IPS DF 6.9 (cell line): ENCODE data around the gene NABP1.

Experiments
- DNase-seq: peaks from one replicate; pipeline ENCODE4 v3.0.0-alpha.2; 2013; ENCODE audit warnings: low read depth, low spot score
- H3K27ac ChIP-seq: one replicate; pipeline ENCODE4 v1.5.1; 2013; ENCODE audit warnings: low read length, control low read depth
- H3K27me3 ChIP-seq: 2 replicates; pipeline ENCODE4 v1.6.1; 2013; ENCODE audit warnings: mild to moderate bottlenecking, low read length; ENCODE audit not compliant: control insufficient read depth, insufficient read depth
- H3K36me3 ChIP-seq: 2 replicates; pipeline ENCODE4 v1.6.1; 2013; ENCODE audit warnings: low read length; ENCODE audit not compliant: control insufficient read depth, insufficient read depth
- H3K4me1 ChIP-seq: 2 replicates; pipeline ENCODE4 v1.6.1; 2013; ENCODE audit warnings: low read length; ENCODE audit not compliant: control insufficient read depth, insufficient read depth
- H3K4me3 ChIP-seq: 2 replicates; pipeline ENCODE4 v1.5.1; 2013; ENCODE audit warnings: mild to moderate bottlenecking, low read length
- H3K9me3 ChIP-seq: 2 replicates; pipeline ENCODE4 v1.6.1; 2013; ENCODE audit warnings: low read length, inconsistent platforms; ENCODE audit not compliant: control insufficient read depth, insufficient read depth
- WGBS: extraction: QIAGEN DNeasy Blood & Tissue Kit; methylation state at CpG from one replicate; pipeline ENCODE4 v1.1.7; 2013; ENCODE audit warnings: mixed read lengths, missing lambda C conversion rate; ENCODE audit not compliant: insufficient read length, insufficient coverage; 5-methylcytosine and 5-hydroxymethylcytosine counted together

Gene NABP1

DNA sequence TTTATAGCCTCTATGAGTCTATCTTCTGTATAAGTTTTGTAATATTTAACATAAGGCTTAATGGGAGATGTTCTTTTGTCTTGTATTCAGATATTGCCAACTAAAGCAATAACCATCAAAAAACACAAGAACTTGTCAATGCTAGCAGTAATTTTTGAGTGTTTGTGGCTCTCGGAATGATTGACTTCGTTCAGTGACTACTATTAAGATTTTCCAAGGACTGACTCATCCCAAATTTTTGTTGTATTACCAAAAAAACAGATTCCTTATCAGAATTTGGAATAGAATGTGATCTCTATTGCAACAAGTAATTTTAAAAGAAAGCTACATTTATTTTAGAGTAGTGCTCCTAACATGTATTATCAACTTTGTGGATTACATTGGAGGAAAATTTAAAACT, 8.1 kb downstream of the NABP1 start:
- Histone ChIP-seq H3K9me3 (no peaks in the 10 kb centered on the region), H3K4me3 (no peak overlapping the region), H3K36me3 (no peaks in the 10 kb centered on the region), H3K4me1 (no peaks in the 10 kb centered on the region), H3K27ac (no peak overlapping the region), H3K27me3 (no peaks in the 10 kb centered on the region)
- WGBS: no CpG with 5 or more reads among the region's 2 CpGs
- DNase-seq: no peak

DNA sequence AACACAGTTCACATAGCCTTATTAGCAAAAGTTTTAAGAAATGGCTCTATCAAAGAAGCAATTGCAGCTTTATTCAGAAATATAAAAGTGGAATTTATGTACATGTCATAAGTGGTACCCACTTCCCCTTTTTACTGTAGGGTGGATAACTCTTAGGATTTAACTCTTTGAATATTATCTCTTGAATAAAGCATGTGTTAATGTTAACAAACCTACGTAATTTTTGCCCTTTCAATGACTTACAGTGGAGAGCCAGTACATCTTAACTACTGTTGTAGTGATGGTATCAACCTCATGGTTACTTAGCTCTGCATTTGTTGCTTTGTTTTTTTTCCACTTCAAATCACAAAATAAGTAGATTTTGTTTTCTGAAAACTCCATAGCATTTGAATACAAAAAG, 8.8 kb downstream of the NABP1 start:
- no peaks in the 10 kb centered on the region for H3K27me3 ChIP-seq
- no peaks in the 10 kb centered on the region for H3K9me3 ChIP-seq
- WGBS: no CpG with 5 or more reads among the region's 1 CpG
- H3K27ac ChIP-seq: no peak overlapping the region
- no peaks in the 10 kb centered on the region for H3K36me3 ChIP-seq
- no peaks in the 10 kb centered on the region for H3K4me1 ChIP-seq
- no peak for DNase-seq
- no peak overlapping the region for H3K4me3 ChIP-seq

DNA sequence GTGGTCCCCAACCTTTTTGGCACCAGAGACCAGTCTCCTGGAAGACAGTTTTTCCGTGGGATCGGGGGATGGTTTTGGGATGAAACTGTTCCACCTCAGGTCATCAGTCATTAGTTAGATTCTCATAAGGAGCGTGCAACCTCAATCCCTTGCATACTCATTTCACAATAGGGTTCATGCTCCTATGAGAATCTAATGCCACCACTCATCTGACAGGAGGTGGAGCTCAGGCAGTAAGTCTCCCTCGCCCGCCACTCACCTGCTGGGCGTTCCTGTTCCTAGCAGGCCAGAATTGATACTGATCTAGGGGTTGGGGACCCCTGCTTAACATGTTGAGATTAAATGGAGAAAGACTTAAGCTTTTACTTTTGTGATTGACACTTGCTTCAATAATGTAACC, 9.9 kb downstream of the NABP1 start:
- WGBS: no CpG with 5 or more reads among the region's 6 CpGs
- H3K27ac ChIP-seq: no peak overlapping the region
- no peaks in the 10 kb centered on the region for H3K4me1 ChIP-seq
- H3K9me3 ChIP-seq: no peaks in the 10 kb centered on the region
- no peak overlapping the region for H3K4me3 ChIP-seq
- H3K36me3 ChIP-seq: no peaks in the 10 kb centered on the region
- DNase-seq: no peak
- H3K27me3 ChIP-seq: no peaks in the 10 kb centered on the region

DNA sequence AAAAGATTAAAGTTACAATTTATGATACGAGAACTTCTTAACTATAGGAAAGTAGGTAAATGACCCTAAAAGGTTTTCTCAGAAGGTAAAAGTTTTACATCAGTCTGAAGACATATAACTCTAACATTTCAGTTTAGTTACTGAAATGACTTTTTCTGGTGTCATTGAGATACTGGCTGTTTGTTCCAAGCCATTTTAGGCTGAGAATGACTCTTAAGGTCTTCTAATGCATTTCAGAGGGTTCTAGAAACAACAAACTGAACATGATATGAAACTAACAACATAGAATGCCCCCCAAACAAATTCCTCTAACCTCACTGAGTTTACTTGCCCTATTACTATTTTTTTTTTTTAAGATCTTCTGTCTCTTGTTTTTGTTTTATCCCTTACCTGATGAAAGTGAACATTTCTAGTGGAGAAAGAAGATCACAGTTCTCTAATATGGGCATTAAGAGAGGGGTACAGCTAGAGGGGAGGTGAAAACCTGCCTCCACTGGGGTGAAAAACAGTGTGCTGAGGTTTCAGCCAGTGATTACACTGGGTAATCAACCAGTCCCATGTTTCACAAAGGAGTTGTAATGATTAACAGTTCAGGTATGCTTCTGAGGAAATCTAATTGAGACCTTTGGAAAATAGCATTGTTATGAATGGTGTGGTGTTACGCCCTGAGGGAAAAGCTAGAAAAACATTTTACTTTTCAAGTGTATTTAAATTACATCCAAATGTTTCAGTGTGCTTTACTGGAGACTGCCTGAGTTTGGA, 11.2 kb downstream of the NABP1 start:
- Histone ChIP-seq H3K27ac (no peak overlapping the region), H3K36me3 (no peaks in the 10 kb centered on the region), H3K4me1 (no peaks in the 10 kb centered on the region), H3K4me3 (no peak overlapping the region), H3K9me3 (no peaks in the 10 kb centered on the region), H3K27me3 (no peaks in the 10 kb centered on the region)
- 100% methylated on average over 1 of the region's 2 CpGs for WGBS
- DNase-seq: no peak

DNA sequence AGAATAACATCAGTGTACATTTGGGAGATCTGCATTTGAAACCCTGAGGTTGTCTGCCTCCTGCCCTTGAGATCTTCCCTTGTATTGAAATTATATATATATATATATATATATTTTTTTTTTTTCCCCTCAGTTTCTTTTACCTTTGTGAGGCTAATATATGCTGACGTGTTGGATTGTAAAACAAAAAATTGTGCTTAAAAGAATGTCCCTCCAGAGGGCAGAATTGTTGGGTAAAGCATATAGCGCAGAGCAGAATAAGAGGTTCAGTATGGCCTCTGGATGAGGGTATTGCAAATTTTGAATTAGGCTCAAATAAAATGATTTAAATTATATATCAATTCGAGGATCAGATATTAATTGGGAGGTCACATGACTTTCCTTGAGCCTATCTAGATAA, 12.4 kb downstream of the NABP1 start:
- H3K27me3 ChIP-seq: no peaks in the 10 kb centered on the region
- H3K36me3 ChIP-seq: no peaks in the 10 kb centered on the region
- H3K9me3 ChIP-seq: no peaks in the 10 kb centered on the region
- no CpG with 5 or more reads among the region's 3 CpGs for WGBS
- no peak overlapping the region for H3K4me3 ChIP-seq
- H3K27ac ChIP-seq: no peak overlapping the region
- no peaks in the 10 kb centered on the region for H3K4me1 ChIP-seq
- DNase-seq: no peak

DNA sequence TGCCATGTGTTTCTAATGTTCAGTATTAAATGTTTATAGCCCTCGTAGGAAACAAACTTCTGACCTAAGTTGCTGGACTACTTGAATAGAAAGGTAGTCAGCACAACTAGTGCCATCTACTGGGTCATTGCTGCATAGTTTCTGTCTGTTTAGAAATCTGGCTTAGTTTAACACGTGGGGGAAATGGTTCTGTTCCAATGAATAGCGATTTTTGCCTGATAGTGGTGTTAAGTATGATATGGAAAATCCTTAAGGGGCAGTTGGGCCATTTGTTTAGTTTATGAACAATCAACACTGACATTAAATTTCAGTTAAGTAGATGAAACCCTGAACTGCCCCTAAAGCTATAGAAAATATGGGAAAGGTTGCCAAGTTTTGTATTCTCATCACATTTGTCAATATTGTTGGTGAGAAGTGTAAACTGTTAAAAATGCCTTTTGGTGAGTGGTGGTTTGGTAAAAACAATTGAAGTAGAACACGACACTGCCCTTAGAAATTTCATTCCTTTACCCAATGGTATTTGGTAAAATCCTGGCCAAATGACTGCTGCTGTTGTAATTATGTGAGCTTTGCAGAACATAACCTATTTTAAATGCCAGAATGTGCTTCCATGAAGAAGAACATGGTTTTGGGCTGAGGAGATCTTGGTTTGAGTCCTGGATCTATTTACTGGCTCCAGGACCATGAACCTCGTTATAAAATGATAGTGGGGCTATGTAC, 13.2 kb downstream of the NABP1 start:
- H3K27me3 ChIP-seq: no peaks in the 10 kb centered on the region
- H3K9me3 ChIP-seq: no peaks in the 10 kb centered on the region
- no peak overlapping the region for H3K27ac ChIP-seq
- no peaks in the 10 kb centered on the region for H3K4me1 ChIP-seq
- WGBS: no CpG with 5 or more reads among the region's 5 CpGs
- H3K4me3 ChIP-seq: no peak overlapping the region
- peak; percentile 63 for DNase-seq
- H3K36me3 ChIP-seq: no peaks in the 10 kb centered on the region

DNA sequence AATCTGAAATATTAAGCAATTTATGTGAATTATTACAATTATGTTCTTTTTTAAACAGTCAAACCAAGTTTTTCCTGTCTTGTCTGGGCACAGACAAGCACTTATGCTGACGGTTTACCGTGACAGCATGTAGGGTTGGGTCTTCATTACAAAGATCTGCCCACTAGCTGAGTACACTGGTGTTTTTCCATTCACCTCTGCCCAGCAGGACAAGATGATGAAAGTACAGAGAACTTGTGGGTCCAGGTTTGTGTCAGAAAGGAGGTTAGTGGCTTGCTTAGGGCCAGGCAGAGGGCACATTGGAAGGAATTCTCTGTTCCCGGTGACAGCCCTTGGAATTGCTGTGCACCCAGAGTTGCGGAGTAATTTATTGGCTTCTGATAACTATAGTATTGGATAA, 14.0 kb downstream of the NABP1 start:
- Histone ChIP-seq H3K4me1 (no peaks in the 10 kb centered on the region), H3K27me3 (no peaks in the 10 kb centered on the region), H3K9me3 (no peaks in the 10 kb centered on the region), H3K27ac (no peak overlapping the region), H3K4me3 (no peak overlapping the region), H3K36me3 (no peaks in the 10 kb centered on the region)
- no CpG with 5 or more reads among the region's 4 CpGs for WGBS
- no peak for DNase-seq

DNA sequence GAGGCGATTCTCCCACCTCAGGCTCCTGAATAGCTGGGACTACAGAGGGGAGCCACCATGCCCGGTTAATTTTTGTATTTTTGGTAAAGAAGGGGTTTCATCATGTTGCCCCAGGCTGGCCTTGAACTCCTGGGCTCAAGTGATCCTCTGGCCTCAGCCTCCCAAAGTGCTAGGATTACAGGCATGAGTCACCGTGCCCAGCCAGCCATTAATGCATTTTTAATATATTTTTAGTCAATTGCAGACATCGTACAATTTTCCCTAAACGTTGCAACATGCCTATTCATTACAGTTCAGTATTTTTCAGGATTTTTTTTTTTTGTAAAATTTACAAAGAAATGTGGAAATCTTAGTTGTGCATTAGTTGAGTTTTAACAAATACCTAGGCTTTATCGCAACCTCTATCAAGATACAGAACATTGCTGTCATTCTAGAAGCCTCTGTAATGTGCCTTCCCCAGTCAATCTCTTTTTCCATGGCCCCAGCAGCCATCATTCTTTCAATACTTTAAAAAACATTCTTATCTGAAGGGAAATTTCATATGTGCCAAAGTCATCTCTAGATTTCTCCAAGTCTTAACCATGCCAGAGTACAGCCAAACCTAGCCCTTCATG, 14.7 kb downstream of the NABP1 start:
- Histone ChIP-seq H3K4me1 (no peaks in the 10 kb centered on the region), H3K27ac (no peak overlapping the region), H3K9me3 (no peaks in the 10 kb centered on the region), H3K4me3 (no peak overlapping the region), H3K36me3 (no peaks in the 10 kb centered on the region), H3K27me3 (no peaks in the 10 kb centered on the region)
- WGBS: no CpG with 5 or more reads among the region's 6 CpGs
- no peak for DNase-seq

DNA sequence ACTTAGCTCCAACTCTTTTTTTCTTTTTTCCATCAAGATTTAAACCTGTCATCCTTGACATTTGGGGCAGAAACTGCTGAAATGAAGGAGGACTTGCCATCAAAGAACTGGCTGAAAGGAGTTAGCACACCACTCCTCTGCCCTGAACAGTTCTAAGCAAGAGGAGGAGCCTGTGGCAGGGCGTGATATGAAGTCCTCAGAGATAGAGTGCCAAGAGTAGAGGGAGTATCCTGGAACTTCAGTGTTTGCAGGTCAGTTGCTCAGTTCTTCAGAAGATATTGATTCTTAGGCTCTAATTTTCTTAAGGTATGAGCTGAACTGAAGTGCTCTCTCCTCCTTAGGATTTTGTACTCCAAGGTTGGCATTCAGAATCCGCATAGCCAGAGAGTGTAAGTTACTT, 15.2 kb downstream of the NABP1 start:
- Histone ChIP-seq H3K9me3 (no peaks in the 10 kb centered on the region), H3K4me1 (no peaks in the 10 kb centered on the region), H3K27me3 (no peaks in the 10 kb centered on the region), H3K4me3 (no peak overlapping the region), H3K27ac (no peak overlapping the region), H3K36me3 (no peaks in the 10 kb centered on the region)
- WGBS: no CpG with 5 or more reads among the region's 2 CpGs
- DNase-seq: no peak

DNA sequence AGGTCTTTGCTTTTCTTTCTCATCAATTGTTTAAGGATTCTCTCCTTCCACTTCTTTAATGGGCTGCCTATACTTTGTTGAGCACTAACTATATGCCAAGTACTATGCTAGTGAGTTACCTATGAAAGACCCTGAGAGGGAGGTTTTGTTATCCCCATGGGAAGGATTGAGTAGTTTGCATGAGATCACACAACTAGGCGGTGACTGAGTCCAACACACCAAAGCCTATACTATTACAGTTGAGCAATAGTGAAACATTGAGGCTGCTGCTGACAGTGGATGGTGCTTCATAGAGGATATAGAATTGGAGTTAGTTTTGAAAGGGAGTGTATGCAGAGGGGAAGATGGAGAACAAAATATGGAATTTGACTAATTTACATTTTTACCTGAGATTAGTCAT, 15.8 kb downstream of the NABP1 start:
- Histone ChIP-seq H3K27ac (no peak overlapping the region), H3K9me3 (no peaks in the 10 kb centered on the region), H3K27me3 (no peaks in the 10 kb centered on the region), H3K4me1 (no peaks in the 10 kb centered on the region), H3K4me3 (no peak overlapping the region), H3K36me3 (no peaks in the 10 kb centered on the region)
- WGBS: no CpG with 5 or more reads among the region's 1 CpG
- no peak for DNase-seq
